ENCODE results near the gene EXOC2. TPM values are rescaled to one million over a fixed set of nuclear protein-coding genes. Genes with fewer than 3 reads are reported as not detected.

Gene EXOC2
- total RNA-seq, 1 donor from 2014 or later, result 31.3 TPM

GRCh38 chr6:680251-680650 lies 12.7 kb downstream of the EXOC2 start:
- Mint-ChIP-seq H3K27me3 (ENCODE audit: unreplicated experiment) (peaks cover 7% of the 10 kb centered on the region), H3K9me3 (ENCODE audit: unreplicated experiment) (peaks cover 6% of the 10 kb centered on the region), H3K4me3 (ENCODE audit: unreplicated experiment) (no peak overlapping the region), H3K4me1 (ENCODE audit: low read depth, unreplicated experiment) (peaks cover 43% of the 10 kb centered on the region), H3K36me3 (ENCODE audit: unreplicated experiment) (peaks cover 4% of the 10 kb centered on the region), H3K27ac (ENCODE audit: unreplicated experiment) (no peak overlapping the region)
- no peak for TF ChIP-seq CTCF (IDR thresholded peaks at IDR 0.05; ENCODE audit: partially characterized antibody, unreplicated experiment)
- DNase-seq, result no peak

GRCh38 chr6:679282-679681 lies 13.7 kb downstream of the EXOC2 start:
- Mint-ChIP-seq H3K9me3 (ENCODE audit: unreplicated experiment) (peaks cover 6% of the 10 kb centered on the region), H3K4me1 (ENCODE audit: low read depth, unreplicated experiment) (peaks cover 40% of the 10 kb centered on the region), H3K4me3 (ENCODE audit: unreplicated experiment) (no peak overlapping the region), H3K27me3 (ENCODE audit: unreplicated experiment) (peaks cover 7% of the 10 kb centered on the region), H3K36me3 (ENCODE audit: unreplicated experiment) (peaks cover 9% of the 10 kb centered on the region), H3K27ac (ENCODE audit: unreplicated experiment) (no peak overlapping the region)
- DNase-seq, result no peak
- no peak for TF ChIP-seq CTCF (IDR thresholded peaks at IDR 0.05; ENCODE audit: partially characterized antibody, unreplicated experiment)

GRCh38 chr6:678520-678919 lies 14.4 kb downstream of the EXOC2 start:
- no peak overlapping the region for H3K4me3 Mint-ChIP-seq (ENCODE audit: unreplicated experiment)
- peaks cover 3% of the 10 kb centered on the region for H3K9me3 Mint-ChIP-seq (ENCODE audit: unreplicated experiment)
- H3K36me3 Mint-ChIP-seq (ENCODE audit: unreplicated experiment), result peaks cover 9% of the 10 kb centered on the region
- H3K4me1 Mint-ChIP-seq (ENCODE audit: low read depth, unreplicated experiment), result peaks cover 33% of the 10 kb centered on the region
- peaks cover 2% of the 10 kb centered on the region for H3K27me3 Mint-ChIP-seq (ENCODE audit: unreplicated experiment)
- no peak for DNase-seq
- no peak for TF ChIP-seq CTCF (IDR thresholded peaks at IDR 0.05; ENCODE audit: partially characterized antibody, unreplicated experiment)
- no peak overlapping the region for H3K27ac Mint-ChIP-seq (ENCODE audit: unreplicated experiment)

GRCh38 chr6:677919-678318 lies 15.0 kb downstream of the EXOC2 start:
- Mint-ChIP-seq H3K27me3 (ENCODE audit: unreplicated experiment) (peaks cover 2% of the 10 kb centered on the region), H3K27ac (ENCODE audit: unreplicated experiment) (no peak overlapping the region), H3K36me3 (ENCODE audit: unreplicated experiment) (peaks cover 9% of the 10 kb centered on the region), H3K4me1 (ENCODE audit: low read depth, unreplicated experiment) (peaks cover 30% of the 10 kb centered on the region), H3K9me3 (ENCODE audit: unreplicated experiment) (peaks cover 3% of the 10 kb centered on the region), H3K4me3 (ENCODE audit: unreplicated experiment) (no peak overlapping the region)
- no peak for TF ChIP-seq CTCF (IDR thresholded peaks at IDR 0.05; ENCODE audit: partially characterized antibody, unreplicated experiment)
- no peak for DNase-seq

GRCh38 chr6:674956-675355 lies 18.0 kb downstream of the EXOC2 start:
- Mint-ChIP-seq H3K27ac (ENCODE audit: unreplicated experiment) (peak overlapping the region; percentile 25), H3K9me3 (ENCODE audit: unreplicated experiment) (peaks cover 8% of the 10 kb centered on the region), H3K27me3 (ENCODE audit: unreplicated experiment) (peaks cover 2% of the 10 kb centered on the region), H3K4me1 (ENCODE audit: low read depth, unreplicated experiment) (peaks cover 13% of the 10 kb centered on the region), H3K36me3 (ENCODE audit: unreplicated experiment) (peaks cover 20% of the 10 kb centered on the region), H3K4me3 (ENCODE audit: unreplicated experiment) (no peak overlapping the region)
- no peak for TF ChIP-seq CTCF (IDR thresholded peaks at IDR 0.05; ENCODE audit: partially characterized antibody, unreplicated experiment)
- DNase-seq, result no peak
